ENCODE data around the gene LRRC43. TPM values are rescaled to one million over a fixed set of nuclear protein-coding genes. Genes with fewer than 3 reads are reported as not detected.

The LRRC43 gene
- total RNA-seq, 1 experiment from 2014 or later = 0.46 TPM

GRCh38 chr12:122244565-122245371, 61.8 kb downstream of the LRRC43 start:
- H3K9me3 Mint-ChIP-seq = no peaks in the 10 kb centered on the region
- H3K79me2 ChIP-seq (ENCODE audit: insufficient read depth, low read length) = no peaks in the 10 kb centered on the region
- no peak overlapping the region for H2BK120ac ChIP-seq (ENCODE audit: low read depth, low read length, poor library complexity, severe bottlenecking)
- H3K9me3 ChIP-seq (ENCODE audit: control insufficient read depth, low read depth, low read length) = no peaks in the 10 kb centered on the region
- no peak overlapping the region for H3T11ph ChIP-seq (ENCODE audit: low read length)
- no peak overlapping the region for H3K27ac ChIP-seq (ENCODE audit: insufficient read length, low read depth, low read length)
- H2AFZ ChIP-seq (ENCODE audit: low read length) = no peak overlapping the region
- H3K18ac ChIP-seq (ENCODE audit: insufficient read length, low read depth, low read length) = no peak overlapping the region
- H3K9ac ChIP-seq (ENCODE audit: extremely low read depth, insufficient read length, low read length) = no peak overlapping the region
- no peak for DNase-seq
- no peak overlapping the region for H4K8ac ChIP-seq (replicated peaks; ENCODE audit: insufficient read length, low read depth, low read length)
- H3K23me2 ChIP-seq (ENCODE audit: insufficient read length, low read depth, low read length, poor library complexity, severe bottlenecking) = no peaks in the 10 kb centered on the region
- H3K14ac ChIP-seq (ENCODE audit: insufficient read depth, low read length) = no peak overlapping the region
- H2BK15ac ChIP-seq (ENCODE audit: low read depth, low read length) = no peak overlapping the region
- no peak overlapping the region for H3K4me2 ChIP-seq (ENCODE audit: insufficient read depth, insufficient read length, low read length)
- H3K79me1 ChIP-seq (ENCODE audit: insufficient read depth, low read depth, low read length, poor library complexity, severe bottlenecking) = no peaks in the 10 kb centered on the region
- TF ChIP-seq, protein P1, sequence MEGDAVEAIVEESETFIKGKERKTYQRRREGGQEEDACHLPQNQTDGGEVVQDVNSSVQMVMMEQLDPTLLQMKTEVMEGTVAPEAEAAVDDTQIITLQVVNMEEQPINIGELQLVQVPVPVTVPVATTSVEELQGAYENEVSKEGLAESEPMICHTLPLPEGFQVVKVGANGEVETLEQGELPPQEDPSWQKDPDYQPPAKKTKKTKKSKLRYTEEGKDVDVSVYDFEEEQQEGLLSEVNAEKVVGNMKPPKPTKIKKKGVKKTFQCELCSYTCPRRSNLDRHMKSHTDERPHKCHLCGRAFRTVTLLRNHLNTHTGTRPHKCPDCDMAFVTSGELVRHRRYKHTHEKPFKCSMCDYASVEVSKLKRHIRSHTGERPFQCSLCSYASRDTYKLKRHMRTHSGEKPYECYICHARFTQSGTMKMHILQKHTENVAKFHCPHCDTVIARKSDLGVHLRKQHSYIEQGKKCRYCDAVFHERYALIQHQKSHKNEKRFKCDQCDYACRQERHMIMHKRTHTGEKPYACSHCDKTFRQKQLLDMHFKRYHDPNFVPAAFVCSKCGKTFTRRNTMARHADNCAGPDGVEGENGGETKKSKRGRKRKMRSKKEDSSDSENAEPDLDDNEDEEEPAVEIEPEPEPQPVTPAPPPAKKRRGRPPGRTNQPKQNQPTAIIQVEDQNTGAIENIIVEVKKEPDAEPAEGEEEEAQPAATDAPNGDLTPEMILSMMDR (conservative IDR thresholded peaks at IDR 0.05) = no peak
- no peak overlapping the region for H4K91ac ChIP-seq (ENCODE audit: insufficient read length, low read depth, low read length)
- no peaks in the 10 kb centered on the region for H4K20me1 ChIP-seq (ENCODE audit: control insufficient read depth, insufficient read depth, insufficient read length)
- no peak overlapping the region for H2AK5ac ChIP-seq (ENCODE audit: insufficient read length, low read length)
- H3K23ac ChIP-seq (ENCODE audit: insufficient read length, low read depth, low read length) = no peak overlapping the region
- no peaks in the 10 kb centered on the region for H3K4me1 ChIP-seq (ENCODE audit: insufficient read depth, low read length)
- H3K4me3 Mint-ChIP-seq = no peak overlapping the region
- no peaks in the 10 kb centered on the region for H3K27me3 Mint-ChIP-seq (ENCODE audit: low read depth)
- no peak overlapping the region for H3K56ac ChIP-seq (ENCODE audit: insufficient read length, low read depth, low read length)
- no peaks in the 10 kb centered on the region for H3K27me3 ChIP-seq (ENCODE audit: insufficient read depth, low read length)
- H3K4ac ChIP-seq (ENCODE audit: low read depth, low read length) = no peak overlapping the region
- H3K4me1 Mint-ChIP-seq = no peaks in the 10 kb centered on the region
- no CpG with 5 or more reads among the region's 11 CpGs for WGBS (ENCODE audit: extremely low coverage, insufficient read length, low lambda C conversion rate)
- H2BK5ac ChIP-seq (ENCODE audit: insufficient read length, low read length) = no peak overlapping the region
- H2BK20ac ChIP-seq (ENCODE audit: low read depth, low read length, poor library complexity, severe bottlenecking) = no peak overlapping the region
- no peak overlapping the region for H4K5ac ChIP-seq (ENCODE audit: insufficient read length, low read depth, low read length)
- H3K27ac Mint-ChIP-seq = no peak overlapping the region; a peak in 1 of 7 replicates
- H2BK12ac ChIP-seq (ENCODE audit: insufficient read length, low read depth, low read length) = no peak overlapping the region
- peaks cover 3 to 43% (median 20%) of the 10 kb centered on the region in 3 experiments for H3K36me3 Mint-ChIP-seq (ENCODE audit: insufficient read depth in 1 of 3, low read depth in 3 of 3)
